Stimulated activated CD4-positive, alpha-beta T cell treated with anti-CD3 and anti-CD28 coated beads, Interleukin-4, amount 100 ng/mL, for 1 hour (primary cell): ENCODE data around the gene YTHDF1.
"Not testable (repeated sequence)": the region's sequence is repeated elsewhere in the genome, so short reads cannot be mapped to it uniquely, and the experiment has no call there.

Experiments
- DNase-seq: peaks from one replicate; pipeline ENCODE4 v3.0.0-alpha.2; 2020

The YTHDF1 gene

DNA sequence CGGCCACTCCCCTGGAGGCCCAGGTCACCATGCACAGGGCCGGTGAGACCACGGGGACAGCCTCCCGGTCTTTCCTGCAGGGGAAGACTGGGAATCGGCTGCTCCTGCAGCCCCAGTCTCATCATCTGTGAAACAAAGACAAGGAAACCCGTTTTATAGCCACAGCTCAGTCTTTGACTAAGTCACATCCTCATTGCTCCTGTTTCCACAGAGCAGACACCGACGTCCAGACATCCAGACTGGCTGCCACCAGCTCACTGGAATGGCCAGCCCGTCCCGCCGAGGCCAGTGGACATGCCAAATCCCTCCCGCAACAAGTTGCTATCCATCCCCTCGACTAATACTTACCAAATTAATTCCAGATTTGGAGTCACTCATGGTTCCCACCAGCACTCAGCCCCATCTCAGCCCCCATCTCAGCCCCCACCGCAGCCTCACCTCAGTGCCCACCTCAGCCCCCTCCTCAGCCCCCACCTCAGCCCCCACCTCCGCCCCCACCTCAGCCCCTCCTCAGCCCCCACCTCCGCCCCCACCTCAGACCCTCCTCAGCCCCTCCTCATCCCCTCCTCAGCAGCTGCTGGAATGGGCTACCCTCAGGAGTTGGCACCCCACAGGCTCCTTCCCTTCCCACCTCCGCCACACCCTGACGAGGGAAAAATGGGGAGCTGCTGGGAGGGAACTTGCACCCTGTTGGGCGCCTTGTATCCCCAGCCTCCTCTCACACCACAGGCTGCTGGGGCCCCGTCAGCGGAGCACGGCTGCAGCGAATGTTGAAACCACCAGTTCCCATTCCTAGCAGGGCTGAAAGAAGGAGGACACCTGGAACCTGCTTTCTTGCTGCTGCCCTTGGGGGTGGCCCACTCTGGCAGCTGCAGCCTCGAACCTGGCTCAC lies 48.7 kb downstream of the YTHDF1 start:
- no peak for DNase-seq

GRCh38 chr20:63166193-63167020 lies 49.5 kb downstream of the YTHDF1 start:
- DNase-seq = no peak

DNA sequence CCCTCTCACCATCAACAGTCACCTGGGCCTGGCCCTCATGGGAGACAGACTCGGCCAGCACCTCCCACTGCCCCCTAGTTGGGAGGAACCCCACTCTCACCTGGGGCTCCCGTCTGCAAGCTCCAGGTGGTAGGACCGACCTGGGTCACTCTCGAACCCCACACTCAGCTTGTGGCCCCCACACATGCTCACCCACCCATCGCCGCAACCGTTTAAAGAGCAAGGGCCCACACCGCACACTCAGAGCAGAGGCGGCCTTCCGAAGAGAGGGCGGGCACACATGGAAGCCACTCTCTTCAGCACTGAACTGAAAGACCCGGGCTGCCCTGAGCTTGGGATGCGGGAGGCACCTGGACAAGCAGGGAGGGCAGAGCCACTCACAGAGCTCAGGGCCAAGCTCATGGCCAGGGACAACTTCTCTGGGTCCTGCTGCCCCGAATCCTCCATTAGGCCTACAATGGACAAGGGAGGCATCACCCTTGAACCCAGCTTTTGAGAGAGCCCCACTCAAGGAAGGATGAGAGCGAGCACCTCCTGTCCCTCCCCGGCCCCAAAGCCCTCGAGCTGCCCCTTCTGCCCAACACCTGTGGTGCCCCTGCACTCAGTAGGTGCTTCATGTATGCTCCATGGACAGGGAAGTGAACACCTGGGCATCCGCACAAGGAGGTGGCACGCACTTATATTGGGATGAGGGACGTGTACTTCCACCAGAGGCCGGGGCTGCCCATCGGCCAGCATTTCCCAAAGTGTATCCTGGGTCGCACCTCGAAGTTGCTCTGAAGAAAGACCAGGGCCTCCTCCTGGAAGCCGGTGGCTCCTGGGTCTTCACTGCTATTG lies 50.4 kb downstream of the YTHDF1 start:
- no peak for DNase-seq

GRCh38 chr20:63164484-63165355 lies 51.2 kb downstream of the YTHDF1 start:
- DNase-seq = no peak

- no peak for DNase-seq
Measured at GRCh38 chr20:63163596-63164483, 52.1 kb downstream of the YTHDF1 start.

DNA sequence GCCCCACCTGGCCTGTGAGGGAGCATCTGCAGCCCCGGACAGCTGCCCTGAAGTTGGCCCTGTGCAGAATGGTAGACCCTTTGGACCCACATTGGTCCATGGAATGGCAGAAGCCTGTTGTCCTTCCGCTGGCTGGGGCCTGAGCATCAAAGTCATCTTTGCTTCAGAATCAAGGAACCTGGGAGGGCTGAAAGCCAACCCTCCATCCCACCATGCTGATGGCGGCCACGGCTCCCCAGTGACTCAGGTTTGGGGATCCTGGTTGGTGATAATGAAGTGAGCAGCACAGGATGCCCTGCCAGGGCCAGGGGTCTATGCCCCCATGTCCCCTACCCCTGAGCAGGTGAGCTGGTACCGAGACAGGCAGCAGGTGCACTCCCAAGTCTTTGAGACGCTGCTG lies 52.8 kb downstream of the YTHDF1 start:
- no peak for DNase-seq

- DNase-seq = no peak
Measured at GRCh38 chr20:63162206-63162795, 53.6 kb downstream of the YTHDF1 start.

DNA sequence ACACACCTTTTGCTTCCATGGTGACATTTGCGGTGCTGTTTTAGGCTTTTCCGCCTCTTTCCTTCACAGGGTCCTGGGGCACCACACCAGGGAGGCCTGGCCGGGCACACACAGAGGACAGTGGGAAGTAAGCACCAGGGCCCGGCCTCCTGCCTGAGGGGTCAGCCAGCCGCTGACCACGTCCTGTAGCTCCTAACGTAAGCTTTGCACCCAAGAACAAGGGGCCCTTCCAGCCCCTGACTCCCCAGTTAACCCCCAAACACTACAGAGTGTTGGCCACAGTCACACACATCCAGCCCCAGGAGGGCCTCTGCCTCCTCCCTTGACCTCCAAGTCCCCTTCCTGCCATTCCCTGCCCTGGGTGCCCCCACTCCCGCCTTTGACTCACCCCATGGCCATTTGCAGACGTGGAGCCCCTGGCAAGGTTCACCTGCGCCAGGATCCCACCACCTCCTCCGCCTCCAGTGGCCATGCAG lies 54.7 kb downstream of the YTHDF1 start:
- DNase-seq = no peak

DNA sequence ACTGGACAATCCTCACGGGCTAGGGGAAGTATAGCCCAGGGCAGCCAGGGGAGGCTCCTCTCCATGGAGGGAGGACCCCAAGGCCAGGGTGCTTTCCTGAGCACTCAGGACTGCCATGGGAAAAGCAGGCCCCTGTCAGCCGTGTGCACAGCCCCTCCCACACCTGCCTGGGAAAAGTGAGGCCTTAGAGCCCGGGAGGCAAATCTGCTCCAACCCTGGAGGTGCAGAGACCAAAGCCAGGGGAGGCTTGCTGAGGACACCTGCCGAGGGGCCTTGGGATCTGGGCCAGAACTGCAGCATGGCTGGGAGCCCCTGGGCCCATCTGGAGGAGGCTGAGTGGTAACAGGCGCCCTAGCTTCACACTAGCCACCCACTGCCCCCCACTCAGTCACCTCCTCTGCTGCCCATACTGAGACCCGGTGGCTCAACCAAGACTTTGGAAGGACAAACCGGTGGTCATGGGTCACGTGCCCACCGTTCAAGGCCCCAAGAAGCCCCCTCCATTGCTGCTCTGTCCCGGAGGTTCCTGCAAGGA lies 55.2 kb downstream of the YTHDF1 start:
- DNase-seq = no peak

- no peak for DNase-seq
Measured at GRCh38 chr20:63159826-63160640, 55.9 kb downstream of the YTHDF1 start.

DNA sequence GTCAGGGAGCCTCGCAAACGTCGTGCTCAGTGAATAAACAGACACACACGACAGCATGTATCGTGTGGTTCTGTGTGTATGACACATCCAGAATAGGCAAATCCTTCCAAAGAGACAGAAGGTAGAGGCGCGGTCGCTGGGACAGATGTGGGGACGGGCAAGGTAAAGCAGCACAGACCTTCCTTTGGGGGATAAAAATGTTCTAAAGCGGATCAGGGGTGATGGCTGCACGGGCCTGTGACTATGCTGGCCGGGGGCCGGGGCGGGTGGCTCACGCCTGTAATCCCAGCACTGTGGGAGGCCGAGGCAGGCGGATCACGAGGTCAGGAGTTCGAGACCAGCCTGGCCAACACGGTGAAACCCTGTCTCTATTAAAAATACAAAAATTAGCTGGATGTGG lies 56.7 kb downstream of the YTHDF1 start:
- not testable (repeated sequence) for DNase-seq

DNA sequence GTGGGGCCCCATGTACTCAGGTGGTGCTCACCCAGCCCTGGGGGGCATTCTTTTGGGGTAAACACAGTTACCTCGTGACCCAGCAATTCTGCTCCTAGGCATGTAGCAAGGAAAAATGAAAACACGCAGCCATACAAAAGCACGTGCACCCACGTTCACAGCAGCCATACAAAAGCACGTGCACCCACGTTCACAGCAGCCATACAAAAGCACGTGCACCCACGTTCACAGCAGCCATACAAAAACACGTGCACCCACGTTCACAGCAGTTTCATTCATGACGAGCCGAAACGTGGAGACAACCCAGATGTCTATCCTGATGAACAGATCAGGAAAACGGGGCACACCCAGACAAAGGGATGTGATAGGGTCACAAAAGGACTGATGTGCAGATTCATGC lies 57.1 kb downstream of the YTHDF1 start:
- DNase-seq = no peak

- DNase-seq = no peak
Measured at GRCh38 chr20:63158352-63158751, 57.6 kb downstream of the YTHDF1 start.

DNA sequence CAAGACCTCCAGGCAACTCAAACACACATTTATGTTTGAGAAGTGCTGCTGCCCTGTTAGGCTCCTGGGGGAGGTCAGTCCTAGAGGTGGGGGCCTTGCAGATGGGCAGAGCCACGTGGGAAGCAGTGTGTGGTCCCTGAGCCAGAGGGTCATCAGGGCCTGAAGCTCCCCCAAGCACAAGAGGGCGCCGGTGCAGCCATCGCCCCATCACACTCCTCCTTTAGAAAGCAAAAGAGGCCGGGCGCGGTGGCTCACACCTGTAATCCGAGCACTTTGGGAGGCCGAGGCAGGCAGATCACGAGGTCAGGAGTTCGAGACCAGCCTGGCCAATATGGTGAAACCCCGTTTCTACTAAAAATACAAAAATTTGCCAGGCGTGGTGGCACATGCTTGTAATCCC lies 58.5 kb downstream of the YTHDF1 start:
- DNase-seq = not testable (repeated sequence)

DNA sequence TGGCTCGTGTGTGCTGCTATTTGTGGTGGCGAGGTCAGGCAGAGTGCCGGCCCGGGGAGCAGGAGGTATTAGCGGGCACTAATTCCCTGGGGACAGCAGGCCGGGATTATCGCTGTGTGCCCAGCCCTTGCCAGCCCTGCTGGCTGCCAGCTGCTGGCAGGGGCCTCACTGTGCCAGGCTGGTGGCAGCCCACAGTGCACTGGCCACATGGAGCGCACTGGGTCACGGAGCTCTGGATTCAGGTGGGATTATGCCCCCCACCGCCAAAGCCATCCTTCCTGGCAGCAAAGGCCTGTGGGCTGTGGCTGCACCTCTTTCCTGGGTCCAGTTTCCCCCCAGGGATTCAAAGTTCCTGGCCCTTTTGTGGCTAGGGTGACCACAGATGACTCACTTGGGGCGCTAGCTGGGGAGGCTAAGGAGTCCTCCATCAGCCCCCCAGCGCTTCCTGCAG lies 59.7 kb downstream of the YTHDF1 start:
- no peak for DNase-seq

GRCh38 chr20:63155266-63156165 lies 60.4 kb downstream of the YTHDF1 start:
- DNase-seq = no peak

DNA sequence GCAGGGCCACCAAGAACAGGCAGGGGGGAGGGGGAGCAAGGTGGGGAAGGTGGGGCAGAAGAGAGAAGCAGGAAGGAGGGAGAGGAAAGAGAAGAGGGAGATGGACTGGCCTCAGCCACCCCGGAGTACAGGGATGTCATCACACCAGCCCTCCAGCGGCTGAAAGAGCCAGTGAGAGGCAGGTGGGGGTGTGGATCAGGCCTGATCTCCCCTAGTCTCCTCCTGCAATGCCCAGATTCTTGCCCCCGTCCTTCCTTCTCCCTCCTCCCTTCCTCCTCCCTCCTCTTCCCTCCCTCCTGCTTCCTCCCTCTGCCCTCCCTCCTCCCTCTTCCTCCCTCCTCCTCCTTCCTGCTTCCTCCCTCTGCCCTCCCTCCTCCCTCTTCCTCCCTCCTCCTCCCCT lies 61.5 kb downstream of the YTHDF1 start:
- DNase-seq = no peak
